Trophoblast cell (in vitro differentiated cells and primary cell): ENCODE data around the gene PTH1R.
"Not testable (repeated sequence)": the region's sequence is repeated elsewhere in the genome, so short reads cannot be mapped to it uniquely, and the experiment has no call there.

ENCODE experiments used
- DNase-seq, 2 donors: peaks; one replicate each; pipeline ENCODE4 v3.0.0-alpha.2; 2016
- H2AFZ ChIP-seq: 2 replicates; pipeline ENCODE4 v1.6.1; 2013; ENCODE audit warnings: low read length, moderate library complexity, mild to moderate bottlenecking; ENCODE audit not compliant: insufficient read depth, poor library complexity
- H2AK5ac ChIP-seq: 2 replicates; pipeline ENCODE4 v1.6.1; 2013; ENCODE audit warnings: mild to moderate bottlenecking, low read length
- H2BK120ac ChIP-seq: 2 replicates; pipeline ENCODE4 v1.6.1; 2013; ENCODE audit warnings: low read length, mild to moderate bottlenecking, moderate library complexity; ENCODE audit not compliant: insufficient read depth, poor library complexity
- H2BK12ac ChIP-seq: 2 replicates; pipeline ENCODE4 v1.6.1; 2013; ENCODE audit warnings: mild to moderate bottlenecking, low read length, moderate library complexity
- H2BK5ac ChIP-seq: 2 replicates; pipeline ENCODE4 v1.6.1; 2013; ENCODE audit warnings: low read length, low read depth, moderate library complexity, mild to moderate bottlenecking; ENCODE audit not compliant: poor library complexity
- H3K14ac ChIP-seq: 2 replicates; pipeline ENCODE4 v1.6.1; 2013; ENCODE audit warnings: mild to moderate bottlenecking, low read length
- H3K18ac ChIP-seq: 2 replicates; pipeline ENCODE4 v1.6.1; 2013; ENCODE audit warnings: mild to moderate bottlenecking, low read length
- H3K23ac ChIP-seq: 2 replicates; pipeline ENCODE4 v1.6.1; 2013; ENCODE audit warnings: low read length
- H3K27ac ChIP-seq: 2 replicates; pipeline ENCODE4 v1.5.1; 2013; ENCODE audit warnings: low read depth, mild to moderate bottlenecking, inconsistent platforms, low read length, moderate library complexity
- H3K27me3 ChIP-seq: 2 replicates; pipeline ENCODE4 v1.6.1; 2013; ENCODE audit warnings: inconsistent platforms, mild to moderate bottlenecking, low read length, moderate library complexity; ENCODE audit not compliant: insufficient read depth
- H3K36me3 ChIP-seq, 2 experiments: 1 replicate in 1 of 2; 2 replicates in 1 of 2; pipeline ENCODE4 v1.6.1; 2013; ENCODE audit warnings: low read length in 2 of 2, mild to moderate bottlenecking in 2 of 2, moderate library complexity in 1 of 2; ENCODE audit not compliant: insufficient read depth in 2 of 2, control insufficient read depth in 1 of 2
- H3K4ac ChIP-seq: 2 replicates; pipeline ENCODE4 v1.6.1; 2013; ENCODE audit warnings: low read depth, mild to moderate bottlenecking, low read length, moderate library complexity
- H3K4me1 ChIP-seq, 2 experiments: 1 replicate in 1 of 2; 2 replicates in 1 of 2; pipeline ENCODE4 v1.6.1; 2013; ENCODE audit warnings: low read length in 2 of 2, mild to moderate bottlenecking in 2 of 2, moderate library complexity in 1 of 2; ENCODE audit not compliant: insufficient read depth in 2 of 2, control insufficient read depth in 1 of 2
- H3K4me2 ChIP-seq: 2 replicates; pipeline ENCODE4 v1.6.1; 2013; ENCODE audit warnings: inconsistent platforms, mild to moderate bottlenecking, low read length, moderate library complexity
- H3K4me3 ChIP-seq: 2 replicates; pipeline ENCODE4 v1.5.1; 2013; ENCODE audit warnings: mild to moderate bottlenecking, low read depth, low read length, inconsistent platforms
- H3K79me1 ChIP-seq: one replicate; pipeline ENCODE4 v1.6.1; 2013; ENCODE audit warnings: low read length
- H3K79me2 ChIP-seq: 2 replicates; pipeline ENCODE4 v1.6.1; 2013; ENCODE audit warnings: low read length, mild to moderate bottlenecking; ENCODE audit not compliant: control insufficient read depth, insufficient read depth, poor library complexity
- H3K9ac ChIP-seq: 2 replicates; pipeline ENCODE4 v1.6.1; 2013; ENCODE audit warnings: mild to moderate bottlenecking, low read length
- H3K9me3 ChIP-seq: 2 replicates; pipeline ENCODE4 v1.6.1; 2013; ENCODE audit warnings: low read depth, mild to moderate bottlenecking, control low read depth, inconsistent platforms, low read length; ENCODE audit not compliant: insufficient read depth
- H4K12ac ChIP-seq: 2 replicates; pipeline ENCODE4 v1.6.1; 2013; ENCODE audit warnings: low read depth, mild to moderate bottlenecking, low read length, moderate library complexity
- H4K8ac ChIP-seq: 2 replicates; pipeline ENCODE4 v1.6.1; 2013; ENCODE audit warnings: low read depth, mild to moderate bottlenecking, low read length, moderate library complexity
- H4K91ac ChIP-seq: one replicate; pipeline ENCODE4 v1.6.1; 2013; ENCODE audit warnings: low read depth, mild to moderate bottlenecking, low read length, moderate library complexity
- WGBS: extraction: QIAGEN DNeasy Blood & Tissue Kit; methylation state at CpG from one replicate; pipeline ENCODE4 v1.1.7; 2013; ENCODE audit warnings: missing lambda C conversion rate; ENCODE audit not compliant: insufficient read length, insufficient coverage; ENCODE audit errors: extremely low coverage; 5-methylcytosine and 5-hydroxymethylcytosine counted together

PTH1R gene

GRCh38 chr3:46908986-46909534, 31.5 kb downstream of the PTH1R start:
- no CpG with 5 or more reads among the region's 8 CpGs for WGBS
- no peak overlapping the region for H4K91ac ChIP-seq
- H2BK12ac ChIP-seq = no peak overlapping the region

GRCh38 chr3:46909535-46910161, 32.1 kb downstream of the PTH1R start:
- H2AK5ac ChIP-seq = no peak overlapping the region
- no peak overlapping the region for H4K8ac ChIP-seq
- no peaks in the 10 kb centered on the region for H3K79me2 ChIP-seq
- no peak overlapping the region for H3K18ac ChIP-seq
- H3K14ac ChIP-seq = no peak overlapping the region
- H3K27me3 ChIP-seq = no peaks in the 10 kb centered on the region
- no peak overlapping the region for H3K4me2 ChIP-seq
- no peak overlapping the region for H4K91ac ChIP-seq
- H4K12ac ChIP-seq = no peak overlapping the region
- H3K9ac ChIP-seq = no peak overlapping the region
- WGBS = no CpG with 5 or more reads among the region's 18 CpGs
- H3K36me3 ChIP-seq = no peaks in the 10 kb centered on the region
- H2BK5ac ChIP-seq = no peak overlapping the region
- no peaks in the 10 kb centered on the region for H3K79me1 ChIP-seq
- H2BK120ac ChIP-seq = no peak overlapping the region
- H3K4me1 ChIP-seq = no peaks in the 10 kb centered on the region
- no peak overlapping the region for H2AFZ ChIP-seq
- H3K27ac ChIP-seq = no peak overlapping the region
- no peaks in the 10 kb centered on the region for H3K9me3 ChIP-seq
- no peak overlapping the region for H2BK12ac ChIP-seq
- peak; percentile 75 to 85 for DNase-seq
- H3K4ac ChIP-seq = no peak overlapping the region
- no peak overlapping the region for H3K23ac ChIP-seq
- no peak overlapping the region for H3K4me3 ChIP-seq

More at GRCh38 chr3:46908986-46909534, 31.5 kb downstream of the PTH1R start:
- H3K79me2 ChIP-seq = no peaks in the 10 kb centered on the region
- no peak for DNase-seq
- H3K27me3 ChIP-seq = no peaks in the 10 kb centered on the region
- no peak overlapping the region for H2BK5ac ChIP-seq
- H3K23ac ChIP-seq = no peak overlapping the region
- no peaks in the 10 kb centered on the region for H3K79me1 ChIP-seq
- no peak overlapping the region for H3K18ac ChIP-seq
- H3K9me3 ChIP-seq = no peaks in the 10 kb centered on the region
- no peak overlapping the region for H4K12ac ChIP-seq
- H3K14ac ChIP-seq = no peak overlapping the region
- no peak overlapping the region for H4K8ac ChIP-seq
- H3K4me3 ChIP-seq = no peak overlapping the region
- H3K36me3 ChIP-seq = no peaks in the 10 kb centered on the region
- no peak overlapping the region for H3K9ac ChIP-seq
- no peaks in the 10 kb centered on the region for H3K4me1 ChIP-seq
- no peak overlapping the region for H3K4me2 ChIP-seq
- H2BK120ac ChIP-seq = no peak overlapping the region
- H3K4ac ChIP-seq = no peak overlapping the region
- H2AK5ac ChIP-seq = no peak overlapping the region
- no peak overlapping the region for H3K27ac ChIP-seq
- no peak overlapping the region for H2AFZ ChIP-seq

GRCh38 chr3:46910166-46910760, 32.7 kb downstream of the PTH1R start:
- Histone ChIP-seq H3K4me2 (no peak overlapping the region), H2AFZ (no peak overlapping the region), H3K4ac (no peak overlapping the region), H2BK12ac (no peak overlapping the region), H3K23ac (no peak overlapping the region), H2AK5ac (no peak overlapping the region), H2BK5ac (no peak overlapping the region), H3K79me2 (no peaks in the 10 kb centered on the region), H3K4me3 (no peak overlapping the region), H3K79me1 (no peaks in the 10 kb centered on the region), H4K8ac (no peak overlapping the region), H3K18ac (no peak overlapping the region), H3K9me3 (no peaks in the 10 kb centered on the region), H3K9ac (no peak overlapping the region), H4K12ac (no peak overlapping the region), H3K14ac (no peak overlapping the region), H3K27ac (no peak overlapping the region), H2BK120ac (no peak overlapping the region), H3K27me3 (no peaks in the 10 kb centered on the region), H3K36me3 (no peaks in the 10 kb centered on the region), H3K4me1 (no peaks in the 10 kb centered on the region), H4K91ac (no peak overlapping the region)
- WGBS = no CpG with 5 or more reads among the region's 6 CpGs
- no peak for DNase-seq

- WGBS = no CpG with 5 or more reads among the region's 10 CpGs
- H2BK120ac ChIP-seq, H3K4me1 ChIP-seq: not testable (repeated sequence)
These were observed 33.4 kb downstream of the PTH1R start for GRCh38 chr3:46910914-46911313.

More at GRCh38 chr3:46910914-46911313, 33.4 kb downstream of the PTH1R start:
- H4K8ac ChIP-seq, H2BK12ac ChIP-seq, H3K14ac ChIP-seq, H3K4me3 ChIP-seq, H3K36me3 ChIP-seq, DNase-seq, H3K79me2 ChIP-seq, H3K23ac ChIP-seq, H3K27ac ChIP-seq, H3K9me3 ChIP-seq, H3K4ac ChIP-seq, H2BK5ac ChIP-seq, H2AK5ac ChIP-seq, H3K4me2 ChIP-seq, H4K91ac ChIP-seq, H3K27me3 ChIP-seq, H3K18ac ChIP-seq, H4K12ac ChIP-seq, H3K9ac ChIP-seq, H2AFZ ChIP-seq, H3K79me1 ChIP-seq: not testable (repeated sequence)
